HG02885 (cell line): Measurements from ENCODE around the gene EXOC3L1.
A peak's percentile ranks its signal among the peaks of the same experiment; 100 is the strongest.

ENCODE experiments used
- ATAC-seq: cut with Tn5 transposase; IDR thresholded peaks from one replicate; pipeline ENCODE4 v1.9.1; 2021; ENCODE audit warnings: mild to moderate bottlenecking; ENCODE audit not compliant: unreplicated experiment, poor library complexity

EXOC3L1 gene

DNA sequence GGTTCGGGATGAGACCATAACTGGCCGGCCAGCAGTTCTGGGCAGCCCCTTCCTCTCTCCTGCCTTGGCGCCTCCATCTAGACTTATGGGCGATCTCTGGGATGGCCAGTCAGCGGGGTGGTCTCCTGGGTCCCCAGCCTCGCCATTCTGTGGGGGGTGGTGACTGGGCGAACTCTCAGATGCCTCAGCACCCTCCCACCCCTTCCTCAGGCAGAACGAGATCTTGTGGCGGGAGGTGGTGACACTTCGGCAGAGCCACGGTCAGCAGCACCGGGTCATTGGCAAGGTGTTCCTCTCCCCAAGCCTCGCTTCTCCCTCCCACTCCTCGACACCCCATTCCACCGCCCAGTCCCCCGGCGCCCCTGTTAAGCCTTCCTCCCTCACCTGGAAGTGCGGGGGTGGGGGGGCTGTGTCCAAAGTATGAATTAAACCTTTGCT, 23.8 kb downstream of the EXOC3L1 start:
- ATAC-seq: no peak

DNA sequence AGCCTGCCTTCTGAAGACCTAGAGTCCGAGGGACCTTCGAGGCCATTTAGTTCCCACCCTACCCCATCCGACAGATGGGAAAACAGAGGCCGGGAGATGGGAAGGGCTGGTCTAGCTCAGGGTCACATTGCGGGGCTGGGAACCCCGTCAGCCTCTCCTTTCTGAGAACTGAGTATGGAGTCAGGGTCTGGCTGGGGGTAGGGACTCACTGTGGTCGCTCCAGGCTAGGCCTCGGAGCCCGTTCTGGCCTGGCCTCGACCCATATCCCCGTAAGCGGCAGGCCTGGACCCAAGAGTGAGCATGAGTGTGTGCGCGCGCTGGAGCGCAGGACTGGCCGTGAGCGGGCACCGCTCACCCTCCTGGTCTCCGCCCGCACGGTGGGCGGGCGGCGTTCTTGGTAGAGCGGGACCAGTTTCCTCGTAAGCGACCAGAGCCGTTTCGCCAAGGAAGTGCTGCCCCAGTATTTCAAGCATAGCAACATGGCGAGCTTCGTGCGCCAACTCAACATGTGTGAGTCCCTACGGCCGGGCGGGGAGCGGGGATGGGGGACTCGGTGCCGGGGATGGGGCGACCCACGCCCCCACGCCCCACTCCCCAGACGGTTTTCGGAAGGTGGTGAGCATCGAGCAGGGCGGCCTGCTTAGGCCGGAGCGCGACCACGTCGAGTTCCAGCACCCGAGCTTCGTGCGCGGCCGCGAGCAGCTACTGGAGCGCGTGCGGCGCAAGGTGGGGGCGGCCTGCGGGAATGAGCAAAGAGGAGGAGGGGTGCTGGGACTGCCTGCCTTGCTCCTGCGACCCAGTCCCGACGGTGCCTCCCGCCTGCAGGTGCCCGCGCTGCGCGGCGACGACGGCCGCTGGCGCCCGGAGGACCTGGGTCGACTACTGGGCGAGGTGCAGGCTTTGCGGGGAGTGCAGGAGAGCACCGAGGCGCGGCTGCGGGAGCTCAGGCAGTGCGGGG, 24.5 kb downstream of the EXOC3L1 start:
- no peak for ATAC-seq

DNA sequence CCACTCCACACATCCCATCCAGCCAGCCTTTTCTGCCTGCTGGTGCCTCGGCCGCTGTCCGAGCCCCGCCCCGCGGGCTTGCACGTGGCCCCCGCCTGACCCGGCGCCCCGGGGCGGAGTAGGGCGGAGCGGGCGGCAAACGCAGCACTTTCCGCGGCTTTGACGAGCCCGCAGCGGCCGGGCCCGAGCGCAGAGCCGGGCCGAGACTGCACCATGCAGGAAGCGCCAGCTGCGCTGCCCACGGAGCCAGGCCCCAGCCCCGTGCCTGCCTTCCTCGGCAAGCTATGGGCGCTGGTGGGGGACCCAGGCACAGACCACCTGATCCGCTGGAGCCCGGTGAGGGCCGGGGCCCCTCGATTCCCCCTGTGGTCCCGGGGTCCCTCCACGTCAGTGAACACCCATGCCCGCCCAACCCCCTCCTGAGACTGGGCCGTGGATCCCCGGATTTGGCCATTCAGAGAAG, 25.3 kb downstream of the EXOC3L1 start, which contains the start of gene HSF4:
TSS of gene HSF4 (plus strand) at position 147 of the 463 bp plus-strand sequence. CDS start at position 214, 67 bp downstream.
- ATAC-seq: no peak

DNA sequence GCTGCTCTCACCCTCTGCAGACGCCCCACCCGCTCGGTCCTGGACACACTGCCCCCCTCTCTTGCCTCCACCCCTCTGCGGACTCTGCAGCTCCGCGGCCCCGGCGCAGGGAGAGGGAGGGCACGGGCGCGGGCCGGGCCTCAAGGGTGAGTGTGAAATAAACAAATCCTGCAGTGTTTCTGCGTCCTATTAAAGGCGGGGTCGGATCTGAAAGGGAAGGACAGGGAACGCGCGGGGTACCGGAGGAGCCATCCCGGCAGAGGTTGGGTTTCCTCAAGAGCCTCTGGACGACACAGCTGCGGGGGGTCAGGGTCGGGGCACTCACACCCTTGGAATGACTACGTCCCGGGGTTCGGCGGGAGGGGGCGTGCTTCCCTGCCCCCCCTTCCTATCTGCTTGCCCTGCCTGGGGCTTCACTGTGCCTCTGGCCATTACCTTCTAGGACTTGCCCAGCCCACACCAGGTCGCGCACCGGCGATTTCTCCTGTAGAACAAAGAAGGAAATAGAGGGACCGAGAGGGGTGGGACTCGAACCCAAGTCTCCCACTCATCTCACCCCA, 25.9 kb downstream of the EXOC3L1 start:
- ATAC-seq: no peak

GRCh38 chr16:67163164-67163998, 26.6 kb downstream of the EXOC3L1 start:
- ATAC-seq: no peak

GRCh38 chr16:67162506-67163163, 27.3 kb downstream of the EXOC3L1 start:
- ATAC-seq: no peak

- ATAC-seq: no peak
These were observed 28.3 kb downstream of the EXOC3L1 start for GRCh38 chr16:67161595-67162058.

DNA sequence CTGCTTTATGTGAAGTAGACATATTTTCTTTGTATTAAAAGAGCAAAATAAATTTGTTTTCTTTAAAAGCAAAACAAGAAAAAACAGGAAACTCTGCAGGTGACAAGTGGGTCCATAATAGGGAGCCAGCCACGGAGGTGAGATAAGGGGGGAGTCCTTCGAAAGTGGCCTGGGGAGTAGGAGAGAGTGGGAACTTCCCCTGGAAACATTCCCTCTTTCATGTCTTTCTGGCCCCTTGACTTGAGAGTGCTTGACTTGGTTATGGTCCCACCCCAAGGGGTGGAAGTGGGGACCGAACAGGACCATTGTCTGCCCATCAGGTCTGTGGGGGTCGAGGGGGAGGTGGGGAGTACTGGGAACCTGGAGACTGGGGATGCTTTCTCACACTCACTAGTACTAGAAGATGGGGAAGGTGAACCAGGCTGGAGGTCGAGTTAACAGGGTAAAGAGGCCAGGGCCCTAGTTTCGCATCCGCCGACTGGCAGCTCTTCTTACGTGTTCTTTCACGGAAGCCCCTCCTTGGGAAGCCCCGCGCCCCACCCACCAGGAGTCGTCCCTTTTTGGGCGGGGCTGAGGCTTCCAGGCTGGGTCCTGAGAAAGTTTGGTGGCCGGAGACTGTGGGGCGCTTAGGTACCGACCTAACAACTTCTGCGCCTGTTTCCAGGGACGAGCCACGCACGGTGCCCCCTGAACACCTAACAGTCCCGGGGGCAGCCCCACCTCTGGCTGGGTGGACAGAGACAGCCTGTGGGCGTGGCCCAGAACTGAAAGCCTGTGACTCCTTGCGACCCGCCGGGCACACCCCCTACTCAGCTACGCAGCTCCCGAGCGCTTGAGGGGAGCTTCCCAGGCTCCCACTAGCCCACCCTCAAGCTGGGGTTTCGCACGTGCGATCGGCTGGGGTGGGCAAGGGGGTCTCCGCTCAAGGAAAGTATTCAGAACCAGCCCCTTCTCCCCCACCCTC, 31.0 kb downstream of the EXOC3L1 start:
- ATAC-seq: peak; percentile 35

- ATAC-seq: no peak
These were observed 31.9 kb downstream of the EXOC3L1 start for GRCh38 chr16:67157892-67158635.

GRCh38 chr16:67157106-67157748, 32.7 kb downstream of the EXOC3L1 start:
- ATAC-seq: no peak

DNA sequence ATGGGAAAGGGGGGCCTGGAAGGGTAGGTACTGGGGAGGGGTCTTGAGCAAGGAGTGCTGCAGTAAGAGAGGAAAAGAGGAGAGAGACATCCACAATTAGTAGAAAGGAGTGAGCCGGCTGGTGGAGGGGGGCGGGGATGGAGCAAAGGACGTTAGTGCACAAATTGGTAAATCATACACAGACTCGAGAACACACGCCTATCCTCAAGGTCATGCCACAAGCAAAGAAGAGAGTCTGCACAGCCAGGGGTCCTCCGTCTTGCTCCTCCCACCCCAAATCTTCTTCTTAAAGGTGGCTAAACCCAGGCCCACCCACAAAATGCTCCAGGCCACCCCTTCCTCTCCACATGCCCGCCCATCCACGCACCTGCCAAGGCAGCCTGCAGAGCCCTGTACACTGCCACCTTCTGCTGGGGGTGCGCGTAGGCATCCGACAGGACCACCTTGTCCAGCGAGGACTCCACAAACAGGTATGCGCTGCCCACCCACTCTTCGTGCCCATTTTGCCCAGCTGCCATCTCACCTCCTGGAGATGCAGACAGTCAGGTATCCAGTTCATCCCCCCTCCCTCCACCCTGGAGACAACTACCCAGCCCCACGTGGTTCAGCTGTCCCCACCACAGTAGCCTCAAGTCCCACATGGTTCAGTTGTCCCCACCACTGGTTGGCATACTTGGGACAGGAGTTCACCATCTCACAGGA, 33.6 kb downstream of the EXOC3L1 start:
- no peak for ATAC-seq

GRCh38 chr16:67155295-67156142, 34.4 kb downstream of the EXOC3L1 start:
- ATAC-seq: peak; percentile 30

GRCh38 chr16:67154578-67155294, 35.2 kb downstream of the EXOC3L1 start:
- no peak for ATAC-seq

- ATAC-seq: no peak
These were observed 38.4 kb downstream of the EXOC3L1 start for GRCh38 chr16:67151431-67152097.

DNA sequence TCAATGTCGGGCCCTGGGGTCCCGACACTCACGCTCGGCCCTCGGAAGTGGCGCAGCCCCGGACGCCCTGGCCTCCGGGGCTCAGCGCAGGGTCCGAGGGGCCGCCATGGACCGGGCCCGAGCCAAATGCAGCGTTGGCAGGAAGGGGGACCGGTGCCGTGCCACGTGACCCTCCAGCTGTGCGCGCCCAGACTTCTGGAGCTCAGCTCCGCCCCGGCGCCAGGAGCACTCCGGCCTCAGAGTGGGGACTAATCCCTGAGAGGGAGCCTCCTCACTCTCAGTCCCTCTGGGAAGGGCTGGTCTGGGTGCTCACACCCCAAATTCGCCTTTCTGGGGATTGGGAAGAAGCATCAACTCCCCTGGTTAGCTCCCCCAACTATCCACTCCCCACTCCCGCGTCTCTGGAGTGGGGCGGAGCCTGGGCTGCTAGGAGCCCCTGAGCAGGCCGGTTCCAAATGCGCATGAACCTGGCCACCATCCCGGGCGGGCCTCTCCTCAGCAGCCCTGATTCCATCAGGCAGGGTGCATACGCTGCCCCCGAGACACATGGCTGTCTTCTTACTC, 39.0 kb downstream of the EXOC3L1 start, which contains the start of gene B3GNT9:
TSS of gene B3GNT9 (minus strand) at position 166 of the 564 bp plus-strand sequence. CDS start 513 bp downstream, outside the sequence.
- peak; percentile 55 for ATAC-seq
